WI38 (cell line): ENCODE measurements around the gene FN3K.

ENCODE experiments used
- H3K4me3 ChIP-seq: 2 replicates; pipeline ENCODE4 v1.5.1; 2011; ENCODE audit warnings: low read depth, mild to moderate bottlenecking, control low read depth, low read length
- CTCF ChIP-seq: IDR thresholded peaks from 2 replicates; pipeline ENCODE4 v1.5.1; 2012; ENCODE audit warnings: low read depth, mild to moderate bottlenecking, control low read depth, low read length

The FN3K gene

GRCh38 chr17:82788206-82789001 is 53.0 kb downstream of the FN3K start:
- no peak overlapping the region for H3K4me3 ChIP-seq
- no peak for TF ChIP-seq CTCF

GRCh38 chr17:82789051-82789592 is 53.7 kb downstream of the FN3K start:
- TF ChIP-seq CTCF = no peak

GRCh38 chr17:82789806-82790205 is 54.4 kb downstream of the FN3K start:
- no peak overlapping the region for H3K4me3 ChIP-seq
- TF ChIP-seq CTCF = no peak

More at GRCh38 chr17:82789051-82789592, 53.7 kb downstream of the FN3K start:
- H3K4me3 ChIP-seq = no peak overlapping the region

GRCh38 chr17:82790391-82790790 is 55.0 kb downstream of the FN3K start:
- H3K4me3 ChIP-seq = no peak overlapping the region
- no peak for TF ChIP-seq CTCF

- no peak overlapping the region for H3K4me3 ChIP-seq
- TF ChIP-seq CTCF = no peak
Observed at GRCh38 chr17:82791532-82791931, 56.1 kb downstream of the FN3K start.

- no peak for TF ChIP-seq CTCF
- no peak overlapping the region for H3K4me3 ChIP-seq
Observed at GRCh38 chr17:82793974-82794630, 58.7 kb downstream of the FN3K start.

GRCh38 chr17:82794781-82795482 is 59.5 kb downstream of the FN3K start:
- no peak overlapping the region for H3K4me3 ChIP-seq
- TF ChIP-seq CTCF = no peak
